ENCODE data around the gene ANO2. TPM values are rescaled to one million over a fixed set of nuclear protein-coding genes. Genes with fewer than 3 reads are reported as not detected.

ANO2 gene
- total and polyA plus RNA-seq, 4 donors = 0.03 to 0.25 (median 0.15) TPM

GRCh38 chr12:5884866-5885265 is 60.2 kb downstream of the ANO2 start:
- no peak for DNase-seq (ENCODE audit: low spot score)
- no peaks in the 10 kb centered on the region for H3K4me1 ChIP-seq (ENCODE audit: control insufficient read depth in 4 of 4, insufficient read depth in 4 of 4, low read length in 3 of 4)
- no peak overlapping the region for H3K27ac ChIP-seq (ENCODE audit: low read depth in 1 of 2, low read length in 2 of 2)
- 81% methylated on average over 3 of the region's 3 CpGs for WGBS
- no peaks in the 10 kb centered on the region for H3K27me3 ChIP-seq (ENCODE audit: control insufficient read depth in 4 of 4, insufficient read depth in 4 of 4, low read length in 3 of 4)
- H3K36me3 ChIP-seq (ENCODE audit: control insufficient read depth in 4 of 4, insufficient read depth in 3 of 4, low read depth in 1 of 4, low read length in 3 of 4) = no peaks in the 10 kb centered on the region
- TF ChIP-seq FOXA2 (IDR thresholded peaks at IDR 0.05) (no peak), EGR1 (IDR thresholded peaks at IDR 0.05; ENCODE audit: low read depth in 2 of 2) (no peak), GABPA (IDR thresholded peaks at IDR 0.05 in 1 of 2, conservative IDR thresholded peaks at IDR 0.05 in 1 of 2) (no peak), CTCF (IDR thresholded peaks at IDR 0.05; ENCODE audit: low read depth, low read length, missing input control) (no peak), ATF3 (IDR thresholded peaks at IDR 0.05) (no peak), NR2F2 (IDR thresholded peaks at IDR 0.05) (no peak), JUND (IDR thresholded peaks at IDR 0.05) (no peak), HNF4G (IDR thresholded peaks at IDR 0.05) (no peak), FOXA1 (IDR thresholded peaks at IDR 0.05) (no peak), SP1 (IDR thresholded peaks at IDR 0.05) (no peak), RAD21 (IDR thresholded peaks at IDR 0.05) (no peak), RXRA (IDR thresholded peaks at IDR 0.05) (no peak), ZBTB33 (IDR thresholded peaks at IDR 0.05) (no peak), MAX (IDR thresholded peaks at IDR 0.05) (no peak), HNF4A (conservative IDR thresholded peaks at IDR 0.05) (no peak), TAF1 (conservative IDR thresholded peaks at IDR 0.05) (no peak)
- no peak overlapping the region for H3K4me3 ChIP-seq (ENCODE audit: low read depth in 1 of 3, low read length in 3 of 3)
- no peaks in the 10 kb centered on the region for H3K9me3 ChIP-seq (ENCODE audit: control insufficient read depth in 4 of 4, low read length in 3 of 4)
- no peak overlapping the region for H3K9ac ChIP-seq (ENCODE audit: low read depth in 1 of 2, low read length in 2 of 2)

GRCh38 chr12:5884285-5884684 is 60.8 kb downstream of the ANO2 start:
- Histone ChIP-seq H3K27me3 (ENCODE audit: control insufficient read depth in 4 of 4, insufficient read depth in 4 of 4, low read length in 3 of 4) (no peaks in the 10 kb centered on the region), H3K4me1 (ENCODE audit: control insufficient read depth in 4 of 4, insufficient read depth in 4 of 4, low read length in 3 of 4) (no peaks in the 10 kb centered on the region), H3K27ac (ENCODE audit: low read depth in 1 of 2, low read length in 2 of 2) (no peak overlapping the region), H3K9ac (ENCODE audit: low read depth in 1 of 2, low read length in 2 of 2) (no peak overlapping the region), H3K36me3 (ENCODE audit: control insufficient read depth in 4 of 4, insufficient read depth in 3 of 4, low read depth in 1 of 4, low read length in 3 of 4) (no peaks in the 10 kb centered on the region), H3K9me3 (ENCODE audit: control insufficient read depth in 4 of 4, low read length in 3 of 4) (no peaks in the 10 kb centered on the region), H3K4me3 (ENCODE audit: low read depth in 1 of 3, low read length in 3 of 3) (no peak overlapping the region)
- no peak for TF ChIP-seq REST (IDR thresholded peaks at IDR 0.05)
- TF ChIP-seq SP1 (IDR thresholded peaks at IDR 0.05) = no peak
- TF ChIP-seq NR2F2 (IDR thresholded peaks at IDR 0.05) = no peak
- no peak for TF ChIP-seq RXRA (IDR thresholded peaks at IDR 0.05)
- no peak for TF ChIP-seq FOXA1 (IDR thresholded peaks at IDR 0.05)
- no peak for DNase-seq (ENCODE audit: low spot score)
- 81% methylated on average over 2 of the region's 2 CpGs for whole genome bisulfite sequencing

Measured in liver (tissue), 9 donors.